T-helper 17 cell (primary cell): ENCODE results near the gene DPH6. TPM values are rescaled to one million over a fixed set of nuclear protein-coding genes. Genes with fewer than 3 reads are reported as not detected.
"Not testable (repeated sequence)": the region's sequence is repeated elsewhere in the genome, so short reads cannot be mapped to it uniquely, and the experiment has no call there.

Experiments
- ATAC-seq: fragments of 150-1000 bp; cut with Tn5 transposase; 2 replicates; pipeline ENCODE4 v1.10.0; 2021; ENCODE audit warnings: mild to moderate bottlenecking, moderate library complexity
- DNase-seq, 3 donors: peaks; one replicate each; pipeline versions ENCODE4 v3.0.0 to v3.0.0-alpha.2; 2020 to 2021
- H3K9me3 ChIP-seq: one replicate; pipeline ENCODE4 v1.7.0; 2013; ENCODE audit warnings: low read length, mild to moderate bottlenecking; ENCODE audit not compliant: control insufficient read depth, poor library complexity, severe bottlenecking
- H3K27ac Mint-ChIP-seq: one replicate; pipeline ENCODE4 v1.8.0; 2022; ENCODE audit warnings: mild to moderate bottlenecking, moderate library complexity, mixed read lengths
- H3K27me3 Mint-ChIP-seq: one replicate; pipeline ENCODE4 v1.8.0; 2022; ENCODE audit warnings: mixed read lengths
- H3K36me3 Mint-ChIP-seq: one replicate; pipeline ENCODE4 v1.8.0; 2022; ENCODE audit warnings: low read depth, mixed read lengths
- H3K4me1 Mint-ChIP-seq: one replicate; pipeline ENCODE4 v1.8.0; 2022; ENCODE audit warnings: mild to moderate bottlenecking, mixed read lengths
- H3K4me3 Mint-ChIP-seq: one replicate; pipeline ENCODE4 v1.8.0; 2022; ENCODE audit warnings: mild to moderate bottlenecking, moderate library complexity, mixed read lengths
- total RNA-seq, 4 donors: library from RNA in 2 of 4; stranded (reverse) in 2 of 4; gene quantifications; one replicate each; pipeline ENCODE4 v1.2.3 and lab custom pipeline; 2022 to 2026

Gene DPH6
- total RNA-seq (10 to 100 TPM; 13.6 to 14.3 TPM), total RNA-seq (lab: John Stamatoyannopoulos, UW) (6.5 to 8.9 reads per million in 2 donors)

DNA sequence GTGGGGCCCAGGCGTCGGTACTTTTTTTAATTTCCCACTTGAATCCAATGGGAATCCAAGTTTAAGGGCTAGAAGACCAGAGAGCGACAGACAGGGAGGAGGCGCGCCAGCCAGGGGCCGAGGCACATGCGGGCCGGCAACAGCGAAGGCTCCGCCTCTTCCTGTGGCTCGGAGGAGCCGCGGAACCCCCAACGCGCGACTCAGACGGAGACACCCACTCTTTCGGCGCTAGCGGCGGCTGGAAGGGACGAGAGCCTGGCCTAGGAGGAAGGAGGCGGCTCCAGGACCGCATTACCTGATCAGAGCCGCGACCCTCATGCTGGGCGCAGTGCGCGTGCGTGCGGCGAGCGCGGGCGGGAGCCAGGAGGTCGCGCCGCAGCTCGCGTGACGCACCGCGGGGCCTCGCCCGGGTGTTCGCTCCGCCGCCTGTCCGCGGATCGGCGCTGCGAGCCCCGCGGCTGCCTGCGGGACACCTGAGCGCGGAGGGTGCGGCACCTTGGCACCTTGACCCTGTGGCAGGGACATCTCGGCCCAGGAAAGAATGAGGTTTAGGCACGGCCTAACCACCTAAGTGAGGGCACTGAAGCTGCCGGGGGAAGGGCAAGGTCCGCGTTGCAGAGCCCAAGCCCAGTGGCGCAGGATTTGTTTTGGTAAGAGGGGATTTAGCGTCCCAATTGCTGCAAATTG is at the start of gene DPH6:
Gene DPH6, minus strand, starts transcription at position 342 of the 687 bp plus-strand sequence. Its CDS starts 24 bp downstream, at position 318.
- peaks cover 4% of the 10 kb centered on the region for H3K36me3 Mint-ChIP-seq
- H3K4me3 Mint-ChIP-seq, result peak within 1 kb of the TSS; percentile 98
- DNase-seq (peak; percentile 68 to 78 (median 74)), ATAC-seq (peak; percentile 89)
- no peaks in the 10 kb centered on the region for H3K27me3 Mint-ChIP-seq
- no peaks in the 10 kb centered on the region for H3K9me3 ChIP-seq
- H3K4me1 Mint-ChIP-seq, result peaks cover 16% of the 10 kb centered on the region
- peak within 1 kb of the TSS; percentile 99 for H3K27ac Mint-ChIP-seq

DNA sequence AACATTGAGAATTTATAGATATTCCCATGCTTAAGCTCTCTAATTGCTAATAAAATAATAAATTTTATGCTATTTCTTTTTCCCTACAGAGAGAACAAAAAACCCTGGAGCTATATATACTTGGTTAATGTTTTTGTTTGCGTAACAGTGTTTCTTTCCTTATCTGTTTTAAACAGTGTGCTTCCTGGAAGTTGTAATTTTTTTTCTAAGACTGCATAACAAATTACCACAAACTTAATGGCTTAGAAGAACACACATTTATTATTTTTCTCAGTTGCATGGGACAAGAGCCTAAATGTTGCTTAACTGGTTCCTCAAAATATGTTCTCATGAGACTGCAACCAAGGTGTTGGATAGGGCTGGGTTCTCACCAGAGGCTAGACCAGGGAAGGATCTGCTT is 49.7 kb upstream of the DPH6 start:
- no peak for ATAC-seq

GRCh38 chr15:35591987-35592386 is 46.0 kb upstream of the DPH6 start:
- H3K4me1 Mint-ChIP-seq, H3K36me3 Mint-ChIP-seq, H3K27ac Mint-ChIP-seq, ATAC-seq, DNase-seq, H3K27me3 Mint-ChIP-seq, H3K4me3 Mint-ChIP-seq, H3K9me3 ChIP-seq: not testable (repeated sequence)

More for the DNA sequence above, 49.7 kb upstream of the DPH6 start:
- Mint-ChIP-seq H3K4me1 (no peaks in the 10 kb centered on the region), H3K4me3 (no peak overlapping the region), H3K27ac (no peak overlapping the region), H3K36me3 (no peaks in the 10 kb centered on the region), H3K27me3 (peaks cover 5% of the 10 kb centered on the region)
- no peak for DNase-seq
- no peaks in the 10 kb centered on the region for H3K9me3 ChIP-seq

GRCh38 chr15:35583863-35584528 is 38.0 kb upstream of the DPH6 start:
- H3K4me1 Mint-ChIP-seq, result no peaks in the 10 kb centered on the region
- no peaks in the 10 kb centered on the region for H3K9me3 ChIP-seq
- no peak overlapping the region for H3K27ac Mint-ChIP-seq
- H3K27me3 Mint-ChIP-seq, result peaks cover 39% of the 10 kb centered on the region
- ATAC-seq (no peak), DNase-seq (no peak)
- no peaks in the 10 kb centered on the region for H3K36me3 Mint-ChIP-seq
- no peak overlapping the region for H3K4me3 Mint-ChIP-seq

DNA sequence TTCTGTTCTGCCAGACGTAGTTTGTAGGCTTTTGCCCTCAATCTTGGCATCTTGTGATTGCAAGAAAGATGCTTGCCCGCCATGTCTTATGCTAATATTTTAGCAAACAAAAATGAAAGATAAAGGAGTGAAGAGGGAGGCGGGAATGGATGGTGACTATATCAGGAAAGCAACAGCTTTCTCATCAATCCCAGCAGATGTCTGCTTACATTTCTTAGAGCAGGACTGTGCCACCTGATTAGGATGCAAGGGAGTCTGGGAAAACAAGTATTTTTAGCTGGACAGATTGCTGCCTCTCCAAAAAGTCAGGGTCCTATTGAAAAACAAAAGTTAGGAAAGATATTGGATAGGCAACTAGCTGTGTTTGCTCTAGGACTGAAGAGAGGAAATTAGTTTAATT is 34.6 kb upstream of the DPH6 start:
- ATAC-seq (no peak), DNase-seq (no peak)
- Mint-ChIP-seq H3K27ac (no peak overlapping the region), H3K4me3 (no peak overlapping the region), H3K27me3 (peaks cover 40% of the 10 kb centered on the region), H3K4me1 (no peaks in the 10 kb centered on the region), H3K36me3 (no peaks in the 10 kb centered on the region)
- H3K9me3 ChIP-seq, result no peaks in the 10 kb centered on the region

DNA sequence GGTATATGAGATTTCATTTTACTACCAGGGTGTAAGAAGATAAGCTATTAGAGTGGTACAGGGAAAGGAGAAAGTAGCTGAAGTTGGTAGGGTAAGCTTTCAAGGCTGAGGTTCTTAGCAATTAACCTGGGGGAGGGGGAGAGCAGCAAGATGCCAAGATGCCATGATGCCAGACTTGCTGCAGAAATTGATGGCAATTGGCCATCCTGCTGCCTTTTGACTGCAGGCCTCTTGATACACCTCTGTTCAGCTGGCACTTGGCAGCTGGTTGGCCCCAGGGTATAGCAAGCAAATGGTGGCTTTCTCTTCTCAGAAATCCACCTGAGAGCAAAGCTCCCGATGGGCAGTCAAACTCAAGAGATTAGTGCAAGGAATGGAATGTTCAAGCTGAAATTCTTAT is 21.4 kb upstream of the DPH6 start:
- no peaks in the 10 kb centered on the region for H3K9me3 ChIP-seq
- Mint-ChIP-seq H3K4me3 (no peak overlapping the region), H3K36me3 (no peaks in the 10 kb centered on the region), H3K27ac (no peak overlapping the region), H3K27me3 (peaks cover 8% of the 10 kb centered on the region), H3K4me1 (no peaks in the 10 kb centered on the region)
- ATAC-seq (no peak), DNase-seq (no peak)

DNA sequence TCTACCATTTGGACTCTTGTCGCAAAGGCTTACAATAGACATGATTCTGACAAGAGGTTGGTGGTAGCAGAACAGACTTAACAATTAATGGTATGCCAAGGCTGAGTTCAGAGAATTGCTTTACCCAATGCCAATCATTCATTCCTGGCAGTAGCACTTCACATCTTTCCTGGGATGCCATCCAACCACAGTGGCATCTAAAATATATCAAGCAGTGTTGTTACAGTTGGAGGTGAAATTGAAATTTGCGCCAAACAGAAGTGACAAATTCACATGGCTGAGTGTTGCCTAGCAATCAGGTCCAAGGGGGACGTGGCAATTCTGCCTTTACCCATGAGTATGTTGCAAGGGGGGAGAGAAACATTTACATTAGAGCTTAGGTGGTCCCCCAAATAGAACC is 21.0 kb upstream of the DPH6 start:
- Mint-ChIP-seq H3K36me3 (no peaks in the 10 kb centered on the region), H3K4me3 (no peak overlapping the region), H3K4me1 (no peaks in the 10 kb centered on the region), H3K27me3 (peaks cover 8% of the 10 kb centered on the region), H3K27ac (no peak overlapping the region)
- no peak for ATAC-seq
- no peaks in the 10 kb centered on the region for H3K9me3 ChIP-seq
- DNase-seq, result no peak

- Mint-ChIP-seq H3K27ac (no peak overlapping the region), H3K36me3 (no peaks in the 10 kb centered on the region), H3K4me3 (no peak overlapping the region), H3K4me1 (no peaks in the 10 kb centered on the region), H3K27me3 (peaks cover 8% of the 10 kb centered on the region)
- no peak for ATAC-seq
- H3K9me3 ChIP-seq, result no peaks in the 10 kb centered on the region
- no peak for DNase-seq
These were observed 19.9 kb upstream of the DPH6 start for GRCh38 chr15:35565901-35566300.

DNA sequence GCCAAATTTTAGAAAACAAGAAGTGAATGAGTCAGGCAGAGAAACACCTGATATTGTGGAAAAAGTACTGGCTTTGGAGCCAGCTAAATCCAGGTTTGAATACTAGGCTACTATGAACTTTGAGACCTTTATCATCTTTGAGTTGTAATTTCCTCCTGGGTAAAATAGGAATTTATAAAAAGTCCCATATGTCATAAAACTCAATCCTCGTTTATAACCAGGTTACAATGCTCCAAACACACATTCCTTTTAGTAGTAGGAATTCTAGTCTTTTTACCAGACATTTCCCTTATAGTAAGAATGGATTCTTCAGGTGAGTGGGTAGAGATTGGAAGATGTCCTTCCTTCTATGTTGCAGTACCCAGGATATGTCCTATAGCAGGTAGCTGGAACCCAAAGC is 16.7 kb upstream of the DPH6 start:
- DNase-seq, result no peak
- H3K4me1 Mint-ChIP-seq, result no peaks in the 10 kb centered on the region
- no peak overlapping the region for H3K27ac Mint-ChIP-seq
- no peaks in the 10 kb centered on the region for H3K9me3 ChIP-seq
- no peaks in the 10 kb centered on the region for H3K27me3 Mint-ChIP-seq
- no peaks in the 10 kb centered on the region for H3K36me3 Mint-ChIP-seq
- no peak for ATAC-seq
- H3K4me3 Mint-ChIP-seq, result no peak overlapping the region

DNA sequence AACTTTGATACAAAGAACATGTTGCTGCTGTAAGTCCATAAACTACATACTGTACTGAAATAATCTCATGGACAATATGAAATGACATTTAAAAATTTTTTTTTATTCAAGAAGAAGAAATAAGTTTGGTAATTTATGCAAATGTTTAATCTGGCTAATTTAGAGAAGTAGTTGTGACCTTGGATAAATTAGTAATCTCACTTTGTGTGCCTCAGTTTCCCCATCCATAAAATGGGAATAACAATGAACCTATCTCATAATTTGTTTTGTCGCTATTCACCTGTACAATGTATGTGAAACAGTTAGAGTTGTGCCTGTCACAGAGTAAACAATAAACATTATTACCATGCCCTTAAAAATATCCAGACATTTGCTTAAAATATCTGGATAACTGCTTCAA is 15.3 kb upstream of the DPH6 start:
- DNase-seq (no peak), ATAC-seq (no peak)
- no peaks in the 10 kb centered on the region for H3K9me3 ChIP-seq
- Mint-ChIP-seq H3K27me3 (no peaks in the 10 kb centered on the region), H3K36me3 (no peaks in the 10 kb centered on the region), H3K4me1 (no peaks in the 10 kb centered on the region), H3K4me3 (no peak overlapping the region), H3K27ac (no peak overlapping the region)

DNA sequence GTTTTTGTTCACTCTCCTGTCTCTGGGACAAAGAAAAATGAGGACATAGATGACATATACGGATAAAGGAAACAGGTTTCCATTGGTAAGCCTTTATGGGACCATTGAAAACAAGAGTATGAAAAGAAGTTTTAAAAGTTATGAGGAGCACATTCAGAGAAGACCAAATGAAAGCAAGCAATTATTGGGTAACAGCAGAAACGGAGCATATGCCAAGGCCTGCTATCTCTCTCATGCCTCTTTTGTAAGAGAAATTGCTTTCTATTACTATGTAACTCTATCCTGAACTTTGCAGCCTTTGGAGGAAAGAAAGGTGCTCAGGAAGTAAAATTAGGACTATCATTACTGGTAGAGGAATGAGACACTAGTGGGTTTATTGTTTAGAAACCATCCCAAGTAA is 14.9 kb upstream of the DPH6 start:
- H3K4me1 Mint-ChIP-seq, result no peaks in the 10 kb centered on the region
- H3K27ac Mint-ChIP-seq, result no peak overlapping the region
- H3K27me3 Mint-ChIP-seq, result no peaks in the 10 kb centered on the region
- H3K4me3 Mint-ChIP-seq, result no peak overlapping the region
- no peak for DNase-seq
- no peak for ATAC-seq
- no peaks in the 10 kb centered on the region for H3K36me3 Mint-ChIP-seq
- no peaks in the 10 kb centered on the region for H3K9me3 ChIP-seq

GRCh38 chr15:35560258-35560657 is 14.3 kb upstream of the DPH6 start:
- no peaks in the 10 kb centered on the region for H3K4me1 Mint-ChIP-seq
- H3K9me3 ChIP-seq, result no peaks in the 10 kb centered on the region
- DNase-seq, result no peak
- H3K27ac Mint-ChIP-seq, result no peak overlapping the region
- no peaks in the 10 kb centered on the region for H3K27me3 Mint-ChIP-seq
- no peak overlapping the region for H3K4me3 Mint-ChIP-seq
- no peak for ATAC-seq
- H3K36me3 Mint-ChIP-seq, result no peaks in the 10 kb centered on the region

DNA sequence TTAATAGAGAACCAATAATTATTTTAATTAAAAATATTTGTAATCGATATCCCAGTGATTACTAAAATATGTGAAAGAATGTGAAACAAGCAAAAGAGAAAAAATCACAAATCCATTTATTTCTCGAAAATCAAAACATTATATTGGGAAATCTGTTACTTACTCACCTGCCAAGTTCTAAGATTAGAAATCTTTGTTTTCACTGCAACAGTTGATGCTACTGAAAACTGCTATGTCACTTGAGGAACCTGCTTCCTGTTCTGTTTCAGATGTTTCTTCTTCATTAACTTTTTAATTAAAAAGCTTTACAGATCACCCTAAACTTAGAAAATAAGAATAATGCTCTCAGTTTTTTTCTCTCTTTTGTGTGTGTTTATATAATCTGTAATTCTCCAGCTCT is 13.7 kb upstream of the DPH6 start:
- Mint-ChIP-seq H3K36me3 (no peaks in the 10 kb centered on the region), H3K4me3 (no peak overlapping the region), H3K27me3 (peaks cover 2% of the 10 kb centered on the region), H3K27ac (no peak overlapping the region), H3K4me1 (peaks cover under 1% of the 10 kb centered on the region)
- H3K9me3 ChIP-seq, result no peaks in the 10 kb centered on the region
- no peak for DNase-seq
- ATAC-seq, result no peak

DNA sequence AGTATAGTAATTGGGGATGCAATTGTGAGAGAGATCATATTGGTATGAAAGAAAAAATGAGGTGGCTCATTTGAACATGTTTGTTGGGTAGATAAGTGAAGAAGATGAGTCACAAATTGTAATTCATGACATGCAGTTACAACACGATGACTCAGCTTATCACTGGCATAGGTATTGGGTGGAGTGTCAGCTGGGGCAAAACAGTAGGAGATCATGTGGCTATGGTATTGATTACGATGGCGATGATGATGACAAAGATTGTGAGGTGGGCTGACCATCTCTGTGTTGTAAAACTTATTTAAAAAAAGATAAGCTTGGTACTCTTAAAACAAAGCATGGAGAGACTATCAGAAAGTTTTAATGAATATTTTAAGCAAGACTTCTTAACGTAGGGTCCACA is 11.6 kb upstream of the DPH6 start:
- peaks cover 2% of the 10 kb centered on the region for H3K4me1 Mint-ChIP-seq
- no peaks in the 10 kb centered on the region for H3K36me3 Mint-ChIP-seq
- DNase-seq (no peak), ATAC-seq (no peak)
- no peaks in the 10 kb centered on the region for H3K9me3 ChIP-seq
- H3K27ac Mint-ChIP-seq, result no peak overlapping the region
- no peak overlapping the region for H3K4me3 Mint-ChIP-seq
- peaks cover 5% of the 10 kb centered on the region for H3K27me3 Mint-ChIP-seq
